ENCODE measurements around the gene NAXD.

GRCh38 chr13:110642291-110642981 lies 27.1 kb downstream of the NAXD start:
- TF ChIP-seq ARNT (IDR thresholded peaks at IDR 0.05) (no peak), SP1 (IDR thresholded peaks at IDR 0.05) (no peak), HDGF (IDR thresholded peaks at IDR 0.05; ENCODE audit: borderline replicate concordance) (no peak), L3MBTL2 (conservative IDR thresholded peaks at IDR 0.05) (no peak), PKNOX1 (IDR thresholded peaks at IDR 0.05) (no peak), FOXA1 (IDR thresholded peaks at IDR 0.05) (no peak), BHLHE40 (IDR thresholded peaks at IDR 0.05; ENCODE audit: borderline replicate concordance) (no peak), SUZ12 (IDR thresholded peaks at IDR 0.05) (no peak), FOXM1 (IDR thresholded peaks at IDR 0.05; ENCODE audit: borderline replicate concordance) (no peak), TARDBP (IDR thresholded peaks at IDR 0.05) (no peak), ELF4 (IDR thresholded peaks at IDR 0.05) (no peak)
